GM18868 (cell line): ENCODE data around the gene ADAP1.

ENCODE experiments used
- ATAC-seq: cut with Tn5 transposase; IDR thresholded peaks from one replicate; pipeline ENCODE4 v1.9.1; 2021; ENCODE audit warnings: mild to moderate bottlenecking, moderate library complexity; ENCODE audit not compliant: unreplicated experiment

ADAP1 gene

DNA sequence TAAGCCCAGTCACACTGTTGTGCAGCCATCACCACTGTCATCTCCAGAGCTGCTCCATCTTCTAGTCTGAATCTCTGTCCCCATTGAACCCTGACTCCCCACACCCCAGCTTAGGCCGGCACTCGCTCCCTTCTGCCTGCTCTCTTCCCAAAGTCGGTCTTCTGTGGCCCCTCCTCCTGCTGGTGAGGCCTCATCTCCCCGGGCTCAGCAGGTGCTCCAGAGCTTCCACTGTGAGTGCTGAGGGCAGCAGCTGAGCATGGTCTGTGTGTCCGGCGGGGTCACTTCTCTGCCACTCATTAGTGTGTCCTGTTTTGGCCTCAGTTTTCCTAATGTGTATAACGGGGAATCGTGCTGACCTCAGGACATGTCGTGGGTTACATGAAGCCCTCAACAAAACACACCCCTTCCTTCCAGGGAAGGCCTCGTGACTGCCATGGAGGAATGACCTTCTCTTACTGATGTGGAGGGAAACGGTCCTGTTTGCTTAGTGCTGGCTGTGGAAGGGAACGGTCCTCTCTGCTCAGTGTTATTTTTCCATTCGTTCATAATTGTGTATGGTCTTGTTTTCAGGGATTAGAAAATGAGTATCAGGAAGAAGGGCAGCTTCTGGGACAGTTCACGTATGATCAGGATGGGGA, 82.5 kb downstream of the ADAP1 start:
- no peak for ATAC-seq

DNA sequence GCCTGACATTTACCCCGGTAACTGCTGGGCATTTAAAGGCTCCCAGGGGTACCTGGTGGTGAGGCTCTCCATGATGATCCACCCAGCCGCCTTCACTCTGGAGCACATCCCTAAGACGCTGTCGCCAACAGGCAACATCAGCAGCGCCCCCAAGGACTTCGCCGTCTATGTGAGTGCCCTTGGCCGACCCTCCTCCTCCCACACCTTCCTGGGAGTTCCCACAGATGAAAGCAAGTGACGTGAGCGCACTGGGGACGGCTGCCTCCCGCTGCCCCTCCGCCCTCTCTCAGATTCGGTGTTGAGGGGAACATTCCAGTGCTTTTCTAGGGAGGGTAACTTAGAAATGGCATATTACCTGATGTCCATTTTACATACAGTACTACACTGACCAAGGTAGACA, 85.1 kb downstream of the ADAP1 start:
- ATAC-seq, result no peak

DNA sequence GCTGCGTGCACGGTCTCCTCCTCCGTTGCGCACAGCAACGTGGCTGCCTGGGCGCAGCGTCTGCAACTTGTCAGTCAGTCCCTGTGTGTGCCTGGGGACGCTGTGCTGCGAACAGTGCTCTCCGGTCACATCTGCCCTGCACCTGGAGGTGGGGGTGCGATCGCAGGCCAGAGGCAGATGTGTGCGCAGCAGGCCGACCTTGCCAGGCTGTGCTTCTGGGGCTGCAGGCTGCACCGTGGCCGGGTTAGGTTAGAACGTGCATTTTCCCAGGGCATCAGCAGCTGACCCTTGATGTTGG, 86.3 kb downstream of the ADAP1 start:
- no peak for ATAC-seq

DNA sequence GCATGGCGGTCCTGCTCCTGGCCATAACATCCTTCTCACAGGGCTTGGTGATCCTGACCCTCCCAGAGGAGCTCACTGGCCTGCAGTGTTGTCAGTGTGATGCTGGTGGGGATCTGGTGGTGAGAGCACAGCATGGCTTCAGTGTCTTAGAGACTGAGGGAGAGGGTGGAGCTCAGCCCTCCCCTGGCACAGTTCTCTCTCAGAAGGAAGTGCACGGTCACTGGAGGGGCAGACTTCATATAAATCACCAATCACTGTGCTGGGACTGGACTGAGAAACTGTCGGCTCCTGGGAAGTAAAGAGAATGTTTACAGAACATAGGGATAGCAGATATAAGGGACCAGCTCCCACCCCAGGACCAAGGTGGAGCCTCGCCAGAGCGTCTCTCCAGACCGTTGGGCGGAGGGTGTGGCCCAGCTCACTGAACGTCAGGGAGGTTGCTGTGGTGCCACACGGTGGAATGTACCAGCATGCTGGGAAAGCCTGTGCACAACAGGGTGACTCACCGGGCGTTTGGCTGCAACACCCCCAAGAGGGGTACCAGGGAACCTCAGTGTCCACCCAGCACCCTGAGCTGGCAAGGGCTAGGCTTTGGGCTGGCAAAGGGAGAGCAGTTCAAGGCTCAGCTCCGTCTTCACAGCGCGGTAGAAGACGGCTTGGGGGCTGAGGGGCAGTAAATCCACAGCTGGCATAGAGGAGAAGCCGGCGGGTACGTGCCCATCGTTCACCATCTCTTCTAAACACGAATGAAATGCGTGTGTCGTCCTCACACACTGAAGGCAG, 86.9 kb downstream of the ADAP1 start:
- no peak for ATAC-seq

DNA sequence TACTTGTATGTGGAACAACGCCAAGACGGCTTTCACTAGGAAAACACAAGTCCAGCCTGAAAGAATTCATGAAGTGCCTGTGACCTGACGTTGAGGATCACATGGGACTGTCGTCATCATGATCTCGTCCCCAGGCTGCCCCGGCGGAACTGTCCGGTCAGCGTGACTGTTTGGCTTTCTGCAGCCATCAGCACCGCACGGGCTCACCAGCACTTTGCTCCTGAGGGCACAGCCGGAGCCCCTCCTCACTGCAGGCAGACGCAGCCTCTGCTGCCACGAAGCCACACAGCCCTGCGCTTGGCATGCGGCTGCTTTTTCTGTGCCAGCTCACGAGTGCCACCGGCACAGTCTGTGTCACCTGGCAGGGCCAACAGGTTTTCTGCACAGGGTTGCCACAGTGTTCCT, 87.5 kb downstream of the ADAP1 start:
- no peak for ATAC-seq

DNA sequence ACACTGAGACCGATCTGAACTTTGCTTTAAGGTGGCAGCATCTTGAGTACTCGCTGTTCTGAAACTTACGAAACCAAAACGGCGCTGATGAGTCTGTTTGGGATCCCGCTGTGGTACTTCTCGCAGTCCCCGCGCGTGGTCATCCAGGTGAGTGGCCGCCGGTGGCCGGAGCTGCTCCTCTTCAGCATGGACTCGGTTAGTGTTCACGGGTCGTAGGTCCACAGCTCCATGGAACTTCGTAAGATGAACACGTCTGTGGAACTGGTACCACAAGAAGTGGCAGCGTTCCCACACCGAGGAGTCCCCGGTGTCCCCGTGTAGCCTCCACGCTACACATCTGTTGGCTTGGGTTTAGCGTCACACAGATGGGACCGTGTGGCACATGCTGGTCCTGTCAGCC, 88.6 kb downstream of the ADAP1 start:
- ATAC-seq, result no peak

DNA sequence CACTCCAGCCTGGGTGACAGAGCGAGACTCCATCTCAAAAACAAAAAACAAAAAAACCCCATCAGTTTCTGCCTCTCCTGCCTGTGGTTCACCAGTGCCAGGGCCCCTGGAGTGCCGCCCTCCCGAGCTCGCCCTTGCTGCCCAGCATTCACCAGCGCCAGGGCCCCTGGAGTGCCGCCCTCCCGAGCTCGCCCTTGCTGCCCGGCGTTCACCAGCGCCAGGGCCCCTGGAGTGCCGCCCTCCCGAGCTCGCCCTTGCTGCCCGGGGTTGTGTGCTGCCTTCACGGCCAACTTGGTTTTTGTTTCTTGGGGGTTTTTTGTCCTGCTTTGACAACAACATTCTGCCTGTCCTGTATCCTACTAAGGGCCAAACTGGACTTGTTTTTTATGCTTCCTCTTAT, 91.4 kb downstream of the ADAP1 start:
- no peak for ATAC-seq

DNA sequence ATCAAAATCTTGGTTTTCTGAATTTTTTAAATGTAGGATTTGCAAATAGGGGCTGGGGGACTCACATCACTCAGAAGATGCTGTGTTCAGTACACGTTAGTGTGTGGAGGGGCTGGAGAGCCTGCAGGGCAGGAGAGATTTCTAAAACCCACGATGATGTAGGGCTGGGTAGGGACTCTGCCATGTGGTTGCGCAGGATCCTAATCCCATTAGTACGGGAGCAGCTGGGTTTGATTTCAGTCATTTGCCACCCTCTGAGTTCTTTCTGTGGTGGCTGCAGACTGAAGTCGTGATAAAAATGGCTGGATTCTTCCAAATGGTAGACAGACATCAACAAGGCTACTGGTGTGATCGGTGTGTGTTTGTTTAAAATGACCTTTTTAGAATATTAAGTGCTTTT, 92.3 kb downstream of the ADAP1 start:
- ATAC-seq, result no peak

DNA sequence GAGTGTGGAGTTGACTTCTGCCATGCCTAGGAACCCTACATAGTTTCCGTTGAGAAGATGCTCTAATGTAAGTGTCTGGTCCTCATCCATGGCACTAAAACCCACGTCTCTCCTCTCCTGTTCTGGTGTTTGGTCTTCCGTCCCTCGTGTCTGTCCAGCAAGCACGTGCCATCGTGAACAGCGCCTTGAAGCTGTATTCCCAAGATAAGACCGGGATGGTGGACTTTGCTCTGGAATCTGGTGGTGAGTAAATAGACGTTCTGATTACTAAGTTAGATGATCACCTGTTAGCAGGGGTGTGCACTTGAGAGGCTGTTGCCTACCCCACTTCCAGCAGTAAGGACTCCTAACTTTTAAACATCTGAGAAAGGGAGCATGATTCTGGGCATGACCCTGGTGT, 93.3 kb downstream of the ADAP1 start:
- ATAC-seq, result no peak

DNA sequence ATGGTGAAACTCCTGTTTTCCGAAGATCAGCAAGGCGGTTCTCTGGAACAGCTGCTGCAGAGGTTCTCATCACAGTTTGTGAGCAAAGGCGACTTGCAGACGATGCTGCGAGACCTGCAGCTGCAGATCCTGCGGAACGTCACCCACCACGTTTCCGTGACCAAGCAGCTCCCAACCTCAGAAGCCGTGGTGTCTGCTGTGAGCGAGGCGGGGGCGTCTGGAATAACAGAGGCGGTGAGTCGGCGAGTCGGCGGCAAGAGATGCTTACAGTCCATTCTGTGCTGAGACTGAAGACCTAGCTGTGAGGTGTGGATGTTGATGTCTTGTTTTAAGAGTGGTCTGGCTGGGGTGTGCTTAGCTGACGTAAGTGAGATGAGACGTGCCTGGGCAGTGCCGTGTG, 94.3 kb downstream of the ADAP1 start:
- no peak for ATAC-seq

DNA sequence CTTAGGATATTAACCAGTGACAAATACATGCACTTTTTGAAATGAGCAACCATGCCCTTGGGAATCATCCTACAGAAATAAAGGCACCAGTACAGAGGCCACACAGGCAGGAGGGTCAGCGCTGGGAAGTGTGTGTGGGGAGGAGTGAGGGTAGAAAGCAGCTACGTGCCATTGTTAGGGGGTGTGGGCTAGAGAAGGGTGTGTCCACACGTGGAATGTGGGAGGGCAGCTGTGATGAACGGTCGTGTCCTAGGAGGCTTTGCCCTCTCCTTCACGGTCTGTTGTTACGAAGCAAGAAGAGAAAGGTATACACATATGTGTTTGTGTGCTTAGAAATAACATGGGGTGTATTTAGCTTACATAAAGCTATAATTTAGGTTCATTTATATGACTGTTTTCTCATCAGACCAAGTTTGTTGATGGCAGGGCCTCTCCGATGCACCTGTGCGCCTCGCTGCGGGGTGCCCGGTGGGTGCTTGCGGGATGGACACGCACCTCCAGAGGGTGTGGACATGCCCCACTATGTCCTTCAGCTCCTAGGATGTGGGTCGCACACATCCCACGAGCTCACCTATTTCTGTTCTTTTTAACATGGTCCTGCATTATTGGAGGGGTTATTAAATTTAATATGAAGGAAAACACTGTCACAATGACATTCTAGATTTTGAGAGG, 95.0 kb downstream of the ADAP1 start:
- ATAC-seq, result no peak

DNA sequence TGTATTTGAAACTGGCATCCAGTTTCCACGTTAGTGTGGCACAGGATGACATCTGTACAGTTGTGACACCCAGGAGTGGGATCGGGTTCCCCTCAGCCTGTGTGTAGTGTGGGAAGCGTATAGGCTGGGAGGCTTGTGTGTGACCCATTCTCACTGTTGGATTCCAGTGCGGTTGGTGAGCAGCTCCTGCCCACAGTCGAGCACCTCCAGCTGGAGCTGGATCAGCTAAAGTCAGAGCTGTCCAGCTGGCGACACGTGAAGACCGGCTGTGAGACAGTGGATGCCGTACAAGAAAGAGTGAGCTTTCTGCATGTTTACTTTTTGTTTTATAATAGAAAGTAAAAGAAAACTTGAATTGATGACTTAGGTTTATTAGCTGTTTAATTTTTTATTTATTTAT, 96.8 kb downstream of the ADAP1 start:
- ATAC-seq, result no peak

DNA sequence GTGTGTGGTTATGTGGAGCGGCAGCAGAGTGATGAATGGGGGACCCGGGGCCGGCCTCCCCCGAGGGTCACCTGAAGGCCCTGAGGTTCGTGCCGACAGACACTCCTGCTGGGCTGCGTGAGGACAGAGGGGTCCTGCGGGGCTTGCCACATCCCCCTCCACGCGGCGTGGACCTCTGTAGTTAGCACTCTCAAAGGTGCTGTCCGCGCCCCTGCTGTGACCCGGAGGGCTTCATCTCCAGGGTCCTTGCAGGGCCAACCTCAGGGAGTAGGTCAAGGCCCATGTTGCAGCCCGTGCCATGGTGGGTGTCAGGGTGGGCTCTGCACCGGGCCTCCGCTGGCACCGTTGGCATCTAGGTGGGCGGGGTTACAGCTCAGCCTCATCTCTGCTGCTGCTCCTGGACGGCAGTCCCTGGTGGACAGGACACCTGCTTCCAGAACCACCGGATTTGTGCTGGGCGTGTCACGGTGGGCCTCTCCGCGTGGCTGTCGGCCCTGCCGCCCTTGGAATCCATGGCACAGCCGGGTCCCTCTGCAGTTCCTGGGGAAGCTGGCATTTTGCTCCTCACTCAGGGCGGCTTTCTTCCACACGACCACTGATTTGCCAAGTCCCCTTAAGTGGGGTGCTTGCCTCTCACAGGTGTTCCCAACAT, 97.9 kb downstream of the ADAP1 start:
- ATAC-seq, result no peak

DNA sequence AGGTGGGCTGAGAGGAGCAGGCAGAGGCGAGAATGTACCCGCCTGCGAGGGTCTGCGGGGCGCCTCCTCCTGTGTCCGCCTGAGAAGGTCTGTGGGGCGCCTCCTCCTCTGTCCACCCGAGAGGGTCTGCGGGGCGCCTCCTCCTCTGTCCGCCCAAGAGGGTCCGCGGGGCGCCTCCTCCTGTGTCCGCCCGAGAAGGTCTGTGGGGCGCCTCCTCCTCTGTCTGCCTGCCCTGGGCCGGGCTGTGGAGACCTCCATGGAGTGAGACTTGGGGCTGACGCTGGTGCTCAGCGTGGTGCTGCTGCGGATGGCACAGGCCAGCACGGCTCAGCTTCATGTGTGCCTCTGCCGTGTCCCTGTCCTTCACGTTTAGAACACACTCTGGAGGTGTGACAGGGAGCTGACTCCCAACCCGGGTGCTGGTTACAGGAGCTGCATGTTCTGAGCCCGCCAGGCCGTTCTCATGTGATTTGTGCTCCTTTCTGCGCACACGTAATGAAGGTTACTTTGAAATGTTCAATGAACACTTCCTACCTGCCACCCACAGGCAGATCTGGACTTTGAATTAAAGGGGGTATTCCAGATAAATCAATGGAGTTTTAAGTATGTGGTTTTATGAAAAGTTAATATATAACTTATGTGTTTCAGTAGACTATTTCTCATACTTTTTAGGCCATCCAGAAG, 98.7 kb downstream of the ADAP1 start:
- no peak for ATAC-seq

DNA sequence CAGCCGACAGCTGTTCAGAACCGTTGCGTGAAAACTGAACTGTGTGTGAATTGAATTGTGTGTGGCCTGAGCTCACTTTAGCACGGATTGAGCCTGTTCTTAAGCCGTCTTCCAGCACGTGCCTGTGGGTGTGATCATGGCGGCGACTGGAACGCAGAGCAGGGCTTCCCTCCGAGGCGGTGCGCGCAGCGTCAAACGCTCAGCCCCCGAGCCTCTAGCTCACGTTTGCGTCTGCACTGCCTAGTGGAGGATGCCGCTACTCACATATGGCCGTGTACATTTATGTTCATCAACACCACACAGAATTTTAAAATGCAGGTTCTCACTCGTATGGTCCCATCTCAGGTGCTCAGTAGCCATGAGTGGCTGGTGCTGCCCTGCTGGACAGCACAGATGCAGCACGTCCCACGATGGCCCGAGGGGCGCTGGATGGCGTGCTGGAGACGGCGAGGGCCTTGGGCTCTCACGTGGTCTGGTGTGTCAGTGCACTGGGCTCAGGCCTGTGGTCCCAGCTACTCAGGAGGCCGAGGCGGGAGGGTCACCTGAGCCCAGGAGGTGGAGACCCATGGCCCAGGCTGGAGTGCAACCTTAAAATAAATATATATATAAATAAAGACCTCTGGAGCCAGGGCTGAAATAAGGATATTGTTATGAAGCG, 100.2 kb downstream of the ADAP1 start:
- no peak for ATAC-seq

DNA sequence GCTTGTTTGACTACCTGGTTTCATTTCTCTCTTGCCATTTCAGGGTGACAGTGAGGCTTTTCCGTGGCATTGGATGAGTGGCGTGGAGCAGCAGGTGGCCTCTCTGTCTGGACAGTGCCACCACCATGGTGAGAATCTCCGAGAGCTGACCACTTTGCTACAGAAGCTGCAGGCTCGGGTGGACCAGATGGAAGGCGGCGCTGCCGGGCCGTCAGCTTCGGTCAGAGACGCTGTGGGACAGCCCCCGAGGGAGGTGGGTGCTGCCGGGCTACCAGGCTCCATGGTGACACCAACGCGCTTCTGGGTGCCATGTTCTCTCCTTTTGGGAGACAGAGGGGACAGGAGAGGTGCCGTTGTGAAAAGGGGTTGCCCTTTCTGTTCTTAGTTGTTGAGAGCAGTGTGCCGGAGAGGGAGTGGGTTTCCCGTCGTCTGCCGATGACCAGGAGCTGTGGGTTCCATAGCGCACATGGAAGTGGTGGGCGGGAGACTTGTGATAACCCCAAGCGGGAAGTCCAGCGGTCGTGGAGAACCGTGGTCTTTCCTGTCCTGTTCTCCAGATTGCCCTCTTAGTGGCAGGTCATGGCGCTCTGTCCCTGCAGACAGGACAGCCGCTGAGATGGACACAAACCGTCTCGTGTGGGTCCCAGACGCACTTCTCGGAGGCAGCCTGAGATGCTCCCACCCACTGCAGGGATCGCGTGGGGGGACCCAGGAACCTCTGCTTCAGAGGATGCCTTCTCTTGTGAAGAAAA, 100.9 kb downstream of the ADAP1 start:
- no peak for ATAC-seq

DNA sequence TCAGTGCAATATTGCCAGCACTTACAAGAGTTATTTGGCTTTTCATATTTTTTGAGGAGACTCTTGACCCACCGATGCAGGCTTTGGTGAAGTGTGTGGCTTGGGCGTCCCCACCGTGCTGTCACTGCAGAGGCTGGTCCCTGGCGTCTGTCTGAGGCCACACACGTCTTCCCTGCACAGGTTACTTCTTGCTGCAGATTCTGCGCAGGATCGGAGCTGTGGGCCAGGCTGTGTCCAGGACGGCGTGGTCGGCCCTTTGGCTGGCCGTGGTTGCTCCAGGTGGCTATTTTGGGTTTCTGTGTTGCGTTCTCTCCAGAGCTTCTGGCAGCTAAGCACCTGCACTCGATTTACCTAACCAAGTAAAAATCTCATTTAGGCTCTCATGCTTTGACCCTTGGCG, 103.3 kb downstream of the ADAP1 start:
- no peak for ATAC-seq

DNA sequence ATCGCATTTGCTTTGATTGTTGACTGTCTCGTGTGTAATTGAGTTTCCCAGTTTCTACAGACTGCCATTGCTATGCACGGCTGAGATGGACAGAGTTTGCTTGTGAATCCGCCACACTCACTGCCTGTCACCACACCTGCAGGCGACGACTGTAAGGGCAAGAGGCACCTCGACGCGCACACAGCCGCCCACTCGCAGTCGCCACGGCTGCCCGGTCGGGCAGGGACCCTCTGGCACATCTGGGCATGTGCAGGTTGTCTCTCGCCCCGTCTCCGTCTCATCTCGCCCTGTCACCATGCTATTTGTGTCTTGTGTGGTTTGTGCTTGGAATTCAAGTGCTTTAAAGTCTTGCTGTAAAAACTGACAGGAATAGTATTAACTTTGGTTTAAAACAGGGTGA, 104.7 kb downstream of the ADAP1 start:
- ATAC-seq, result no peak

DNA sequence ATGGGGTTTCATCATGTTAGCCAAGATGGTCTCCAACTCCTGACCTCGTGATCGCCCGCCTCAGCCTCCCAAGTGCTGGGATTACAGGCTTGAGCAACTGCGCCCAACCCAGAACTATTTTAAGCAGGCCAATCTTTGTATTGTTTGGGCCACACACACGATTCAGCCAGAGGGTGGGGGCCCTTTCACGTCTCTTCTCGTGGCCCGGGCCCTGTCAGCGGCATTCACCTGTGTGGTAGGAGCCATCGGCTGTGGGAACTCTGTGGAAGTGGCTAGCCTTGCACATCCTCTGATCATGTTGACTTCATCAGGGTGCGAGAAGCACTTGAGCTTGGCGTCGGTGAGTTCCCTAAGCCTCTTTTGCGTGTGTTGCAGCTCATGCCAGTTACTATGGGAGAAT, 105.3 kb downstream of the ADAP1 start:
- ATAC-seq, result no peak
